HG03442 (cell line): ENCODE data around the gene SLC22A6.
"Not testable (repeated sequence)": the region's sequence is repeated elsewhere in the genome, so short reads cannot be mapped to it uniquely, and the experiment has no call there.

Experiments used
- ATAC-seq: cut with Tn5 transposase; IDR thresholded peaks from one replicate; pipeline ENCODE4 v1.9.1; 2021; ENCODE audit warnings: mild to moderate bottlenecking, moderate library complexity; ENCODE audit not compliant: unreplicated experiment

The SLC22A6 gene

DNA sequence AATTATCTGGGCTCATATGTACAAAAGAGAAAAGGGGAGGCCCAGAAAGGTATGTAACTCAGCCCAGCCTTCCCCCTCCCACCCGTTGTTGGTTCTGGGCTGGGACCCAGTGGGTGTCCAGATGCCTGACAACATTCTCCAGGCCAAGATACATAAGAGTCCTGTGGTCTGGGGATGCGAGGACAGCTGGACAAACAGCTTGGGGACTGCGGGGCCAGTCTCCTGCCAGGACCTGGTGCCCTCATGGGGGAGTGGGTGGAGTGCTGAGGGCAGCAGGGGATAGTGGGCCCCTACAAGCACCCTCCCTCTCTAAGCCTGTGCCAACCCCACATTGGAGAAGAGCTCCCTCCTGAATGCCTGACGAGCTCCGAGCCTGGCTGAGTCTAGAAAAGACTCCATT lies 3.5 kb upstream of the SLC22A6 start:
- no peak for ATAC-seq

DNA sequence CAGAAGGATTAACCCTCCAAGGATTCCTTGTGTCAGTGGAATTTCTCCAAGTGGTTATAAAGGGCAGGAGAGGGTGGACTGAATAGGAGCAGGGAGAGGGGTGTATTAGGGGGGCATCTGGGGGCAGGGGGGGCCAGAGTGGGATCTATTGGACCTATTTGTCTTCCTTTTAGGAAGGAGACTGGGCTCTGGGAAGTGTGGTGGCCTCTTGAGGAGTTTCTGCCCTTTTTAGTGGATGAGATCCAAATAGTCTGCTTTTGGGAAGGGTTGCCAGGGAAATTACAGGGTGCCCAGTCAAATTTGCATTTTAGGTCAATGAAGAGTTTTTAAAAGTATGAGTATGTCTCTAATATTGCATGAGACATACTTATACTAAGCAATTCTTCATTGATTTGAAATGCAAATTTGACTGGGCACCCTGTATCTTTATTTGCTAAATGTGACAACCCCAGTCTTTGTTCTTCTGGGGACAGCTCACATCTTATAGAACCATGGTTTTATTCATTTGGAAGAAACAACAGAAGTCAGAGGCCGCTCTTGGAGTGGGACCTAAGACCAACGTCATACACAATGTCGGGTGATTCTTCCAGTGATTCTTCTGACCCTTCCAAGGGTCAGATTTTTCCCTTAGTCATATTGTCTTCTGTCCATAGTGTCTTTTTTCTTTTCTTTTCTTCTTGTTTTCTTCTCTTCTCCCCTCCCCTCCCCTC lies 429 bp upstream of the SLC22A6 start:
- no peak for ATAC-seq

DNA sequence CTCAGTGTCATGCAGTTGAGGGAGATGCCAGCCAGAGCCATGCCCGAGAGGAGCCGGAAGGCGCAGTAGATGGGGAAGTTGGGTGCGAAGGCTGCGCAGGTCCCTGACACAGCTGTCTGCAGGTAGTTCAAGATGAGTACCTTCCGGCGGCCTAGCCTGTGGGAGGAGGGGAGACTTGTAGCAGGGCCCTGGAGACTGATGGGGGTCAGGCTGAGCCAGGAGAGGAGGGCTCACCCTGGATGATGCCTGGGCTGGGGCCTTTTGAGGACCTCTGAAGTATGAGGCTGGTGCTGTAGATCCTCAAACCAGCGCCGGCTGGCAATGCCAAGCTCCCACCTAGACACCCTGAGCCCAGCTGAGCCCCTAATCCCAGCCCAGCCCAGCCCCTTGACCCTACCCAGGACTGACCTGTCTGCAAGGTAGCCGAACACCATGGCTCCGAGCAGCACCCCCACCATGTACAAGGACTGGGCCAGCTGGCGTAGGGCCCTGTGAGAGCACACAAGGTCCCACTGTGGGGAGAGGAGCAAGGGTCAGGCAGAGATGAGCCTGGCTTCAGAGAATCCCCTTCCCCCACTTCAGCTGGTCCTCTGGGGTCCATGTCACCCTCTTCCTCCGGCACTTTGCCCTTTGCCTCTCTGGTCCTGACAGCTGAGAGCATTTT lies 1.1 kb downstream of the SLC22A6 start:
- ATAC-seq, result no peak

DNA sequence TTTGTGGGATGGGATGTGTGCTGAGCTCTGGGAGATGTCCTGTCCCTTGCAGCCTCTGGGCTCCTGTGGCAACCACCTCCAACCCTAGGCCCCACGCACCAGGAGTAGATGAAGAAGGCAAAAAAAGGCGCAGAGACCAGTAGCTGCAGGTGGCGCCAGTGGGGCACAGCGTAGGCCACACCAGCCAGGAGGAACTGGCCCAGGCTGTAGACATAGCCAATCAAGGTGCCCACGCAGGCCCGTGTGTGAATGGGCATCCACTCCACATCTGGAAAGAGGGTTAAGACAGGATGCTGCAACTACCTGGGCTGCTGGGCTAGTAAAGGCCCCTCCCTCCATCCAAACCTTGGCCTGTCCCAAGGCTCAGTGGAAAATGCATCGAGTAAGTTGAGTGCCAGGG lies 3.0 kb downstream of the SLC22A6 start:
- no peak for ATAC-seq

DNA sequence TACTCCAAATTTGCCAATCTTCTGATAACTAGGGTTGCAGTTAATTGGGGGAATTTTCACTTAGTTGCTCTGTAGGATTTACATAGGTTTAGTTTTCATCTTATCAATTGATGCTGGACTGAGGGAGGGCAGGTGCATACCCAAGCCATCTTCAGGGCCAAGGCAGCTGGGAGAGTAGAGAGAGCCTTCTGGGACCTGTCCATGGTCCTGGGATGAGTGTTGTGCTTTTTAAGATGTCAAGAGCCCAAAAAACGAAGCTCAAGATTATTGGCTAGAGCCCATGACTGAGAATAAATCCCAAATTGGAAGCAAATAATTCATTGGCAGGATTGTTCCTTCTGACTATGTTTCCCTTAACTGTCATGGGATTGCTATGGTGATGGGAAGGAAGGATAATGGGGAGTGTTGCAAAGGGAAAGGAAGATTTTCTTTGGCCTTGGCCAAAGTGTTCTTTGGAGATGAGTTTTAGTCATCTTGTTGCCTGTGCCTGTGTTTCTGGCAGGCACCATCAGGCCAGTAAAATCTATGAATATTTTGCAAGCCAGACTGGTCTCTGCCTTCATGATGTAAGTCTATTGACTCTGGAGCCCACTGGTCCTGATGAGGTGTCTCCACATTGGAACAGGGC lies 4.5 kb downstream of the SLC22A6 start:
- ATAC-seq, result no peak

DNA sequence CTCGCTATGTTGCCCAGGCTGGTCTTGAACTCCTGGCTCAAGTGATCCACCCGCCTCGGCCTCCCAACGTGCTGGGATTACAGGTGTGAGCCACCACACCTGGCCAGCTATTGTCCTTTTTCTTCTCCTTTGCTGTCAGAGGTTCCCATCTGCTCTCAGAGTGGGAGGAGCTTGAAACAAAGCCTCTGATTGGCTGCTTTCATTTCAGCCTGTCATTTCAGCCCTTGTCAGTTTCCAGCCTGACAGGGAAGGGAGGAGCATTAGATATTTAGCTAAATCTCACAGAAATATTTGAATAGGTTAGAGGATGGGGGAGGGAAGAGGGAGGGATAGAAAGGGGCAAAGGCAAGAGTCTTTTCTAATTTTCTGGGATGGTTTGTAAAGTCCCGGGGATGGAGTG lies 8.7 kb downstream of the SLC22A6 start:
- ATAC-seq, result no peak

DNA sequence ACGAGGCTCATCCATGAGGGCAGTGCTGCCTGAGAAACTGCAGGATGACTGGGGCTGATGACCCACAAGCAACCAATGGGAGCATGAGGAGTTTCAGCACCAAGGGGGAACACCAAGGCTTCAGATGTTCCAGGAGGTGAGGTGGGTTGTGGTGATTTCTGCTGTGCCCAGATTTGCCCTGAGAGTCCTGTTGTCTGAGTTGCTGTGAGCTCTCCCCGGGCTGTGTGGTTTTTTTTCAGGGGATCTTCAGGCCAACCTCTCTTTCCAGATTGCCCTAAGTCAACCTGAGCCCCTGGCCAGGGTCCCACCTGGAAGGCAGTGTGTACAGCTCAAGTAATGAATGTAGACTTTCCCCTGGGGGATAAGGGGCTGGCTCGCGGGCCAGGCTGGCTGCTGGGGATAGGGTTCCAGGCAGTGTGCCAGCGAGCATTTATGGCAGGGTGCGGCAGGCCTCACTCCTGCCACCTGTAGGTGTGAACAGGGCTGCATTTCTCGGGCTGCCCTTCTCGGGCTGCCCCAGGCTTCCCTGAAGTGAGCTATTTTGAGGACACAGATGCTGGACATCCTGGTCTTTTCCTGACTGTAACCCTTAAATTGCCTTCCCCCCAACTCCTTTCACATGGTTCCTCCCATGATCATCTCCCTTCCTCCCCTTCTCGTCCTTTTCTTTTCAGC lies 9.8 kb downstream of the SLC22A6 start:
- no peak for ATAC-seq

DNA sequence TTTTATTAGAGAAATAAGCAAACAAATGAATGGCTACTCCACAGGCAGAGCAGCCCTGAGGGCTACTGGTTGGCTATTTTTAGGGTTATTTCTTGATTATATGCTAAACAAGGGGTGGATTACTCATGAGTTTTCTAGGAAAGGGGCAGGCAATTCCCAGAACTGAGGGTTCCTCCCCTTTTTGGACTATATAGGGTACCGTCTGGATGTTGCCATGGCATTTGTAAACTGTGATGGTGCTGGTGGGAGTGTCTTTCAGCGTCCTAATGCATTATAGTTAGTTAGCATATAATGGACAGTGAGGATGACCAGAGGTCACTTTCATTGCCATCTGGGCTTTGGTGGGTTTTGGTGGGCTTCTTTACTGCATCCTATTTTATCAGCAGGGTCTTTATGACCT lies 19.2 kb downstream of the SLC22A6 start:
- no peak for ATAC-seq

DNA sequence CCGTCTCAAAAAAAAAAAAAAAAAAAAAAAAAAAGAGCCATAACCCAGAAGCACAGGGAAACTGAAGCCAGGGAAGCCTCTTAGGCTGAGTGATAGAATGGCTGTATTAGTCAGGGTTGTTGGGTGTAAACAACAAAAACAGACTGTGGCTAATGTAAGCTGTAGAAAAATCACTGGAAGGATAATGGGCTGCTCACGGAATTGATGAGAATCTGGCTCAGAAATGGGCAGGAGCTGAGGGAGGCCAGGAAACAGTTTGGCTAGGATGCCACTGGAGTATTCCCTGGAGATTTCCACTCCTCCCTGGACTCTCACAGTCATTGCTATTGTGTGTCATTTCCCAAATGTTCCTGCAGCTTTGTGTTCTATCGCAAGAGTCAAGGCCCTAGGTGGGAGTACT lies 22.4 kb downstream of the SLC22A6 start:
- ATAC-seq, result no peak

DNA sequence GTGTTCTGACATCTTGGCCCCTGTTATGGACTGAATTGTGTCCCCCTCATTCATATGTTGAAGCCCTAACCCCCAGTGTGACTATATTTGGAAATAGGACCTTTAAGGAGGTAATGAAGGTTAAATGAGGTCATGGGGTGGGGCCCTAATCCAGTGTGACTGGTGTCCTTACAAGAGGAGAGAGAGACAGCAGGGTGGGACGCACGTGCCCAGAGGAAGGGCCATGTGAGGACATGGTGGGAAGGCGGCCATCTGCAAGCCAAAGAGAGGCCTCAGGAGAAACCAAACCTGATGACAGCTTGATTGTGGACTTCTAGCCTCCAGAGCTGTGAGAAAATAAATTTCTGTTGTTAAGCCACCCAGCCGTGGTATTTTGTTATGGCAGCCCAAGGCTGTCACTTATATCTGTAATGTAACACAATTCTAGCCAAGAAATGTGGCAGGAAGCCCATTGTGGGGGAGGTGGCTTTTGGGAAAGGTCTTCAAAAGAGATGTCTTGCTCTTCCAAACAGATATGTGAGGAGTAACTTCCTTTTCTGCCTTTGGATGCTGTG lies 23.7 kb downstream of the SLC22A6 start:
- ATAC-seq, result no peak

DNA sequence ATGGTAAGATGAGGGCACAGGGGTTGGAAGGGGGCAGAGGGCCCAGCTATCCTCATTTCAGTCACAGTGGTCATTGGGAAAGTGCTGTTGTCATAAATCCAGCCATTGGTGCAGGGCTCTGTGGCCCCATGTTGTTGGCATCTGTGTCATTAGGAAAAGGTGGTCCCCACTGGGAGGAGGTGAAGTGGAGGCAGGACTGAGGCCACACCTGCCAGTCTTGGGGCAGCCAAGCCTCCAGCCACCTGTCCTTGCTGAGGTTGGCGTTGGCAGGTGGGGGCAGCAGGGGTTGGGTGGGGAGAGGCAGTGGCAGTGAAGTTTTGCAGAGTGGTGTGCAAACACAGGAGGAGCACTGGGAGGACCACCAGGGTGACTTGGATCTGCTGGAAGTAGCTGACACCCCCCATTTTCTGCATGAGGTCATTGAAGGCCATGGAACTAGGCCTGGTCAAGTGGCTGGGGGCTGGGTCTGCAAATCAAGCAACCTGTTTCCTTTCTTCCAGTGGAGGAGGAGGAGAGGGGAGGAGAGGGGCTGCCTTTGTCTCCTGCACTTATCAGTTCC lies 25.3 kb downstream of the SLC22A6 start:
- no peak for ATAC-seq

DNA sequence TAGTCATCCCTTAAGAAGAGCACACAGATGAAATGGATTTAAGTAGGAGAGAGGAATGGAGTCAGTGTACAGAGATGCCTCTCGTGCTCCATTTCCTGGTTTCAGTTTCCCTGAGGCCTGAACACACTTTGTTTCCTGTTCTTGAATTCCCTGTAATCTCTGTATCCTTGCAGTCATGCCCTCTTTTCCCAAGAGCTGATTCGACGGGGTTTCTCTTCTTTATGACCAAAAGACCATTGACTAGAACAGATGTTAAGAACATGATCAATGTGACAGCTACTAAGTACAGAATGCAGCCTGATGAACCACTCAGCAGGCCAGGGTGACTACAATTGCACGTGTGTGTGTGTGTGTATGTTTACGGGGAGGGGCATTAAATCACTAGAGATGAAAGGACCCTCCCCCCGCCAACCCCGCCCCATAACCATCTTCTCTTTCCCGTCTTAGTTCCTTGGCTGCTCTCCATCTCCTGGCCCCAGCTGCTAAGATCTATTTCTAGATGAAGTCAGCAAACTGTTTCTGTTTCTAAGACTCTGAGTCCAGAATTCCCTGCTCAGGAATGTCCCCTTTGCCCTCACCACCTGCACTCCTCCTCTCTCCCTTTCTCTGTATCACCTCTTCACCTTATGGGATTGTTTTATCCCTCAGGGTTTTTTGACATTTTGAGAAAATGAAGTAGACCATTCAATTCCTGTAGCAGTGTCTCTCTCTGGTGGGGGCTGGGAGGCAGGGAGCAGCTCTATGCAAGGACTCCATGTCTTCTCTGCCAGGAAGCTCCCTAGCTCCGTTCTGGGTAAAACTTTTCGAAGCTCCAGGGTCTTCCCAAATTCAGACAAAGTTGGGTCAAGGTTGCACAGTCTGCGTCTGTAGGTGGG lies 26.0 kb downstream of the SLC22A6 start:
- no peak for ATAC-seq

DNA sequence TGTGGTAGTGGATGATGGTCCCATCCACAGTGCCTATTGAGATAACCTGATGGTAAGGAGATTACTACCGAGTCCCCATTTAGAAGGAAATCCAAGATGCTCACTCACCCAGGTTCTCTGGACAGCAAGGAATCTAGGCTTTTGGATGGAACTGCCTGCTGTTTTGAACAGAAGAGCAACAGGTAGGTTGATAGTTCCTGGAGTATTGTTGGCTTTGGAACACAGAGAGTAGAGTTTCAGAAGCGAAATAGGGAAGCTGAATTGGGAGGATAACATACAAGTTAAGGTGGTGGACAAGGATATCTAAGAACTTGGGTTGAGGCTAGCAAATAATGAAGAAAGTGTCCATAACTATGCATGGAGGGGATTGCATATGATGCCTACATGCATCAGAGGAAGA lies 27.6 kb downstream of the SLC22A6 start:
- ATAC-seq, result no peak

DNA sequence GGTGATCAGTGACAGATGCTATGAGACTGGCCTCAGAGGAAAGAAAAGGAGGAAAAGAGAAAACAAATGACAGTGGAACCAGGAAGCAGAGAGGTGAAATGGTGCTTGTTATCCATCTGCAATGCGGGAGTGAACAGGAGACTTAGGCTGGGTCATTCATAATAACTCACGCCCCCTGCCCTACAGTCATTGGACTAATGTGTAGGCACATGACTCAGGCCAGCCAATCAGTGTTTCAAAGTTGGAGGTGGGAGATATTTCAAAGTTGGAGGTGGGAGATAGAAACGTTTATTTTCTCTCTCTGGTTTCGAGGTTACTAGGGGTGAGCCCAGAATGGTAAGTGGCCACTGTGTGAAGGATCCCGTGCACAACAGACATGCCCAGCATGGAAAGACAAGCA lies 30.3 kb downstream of the SLC22A6 start:
- no peak for ATAC-seq

DNA sequence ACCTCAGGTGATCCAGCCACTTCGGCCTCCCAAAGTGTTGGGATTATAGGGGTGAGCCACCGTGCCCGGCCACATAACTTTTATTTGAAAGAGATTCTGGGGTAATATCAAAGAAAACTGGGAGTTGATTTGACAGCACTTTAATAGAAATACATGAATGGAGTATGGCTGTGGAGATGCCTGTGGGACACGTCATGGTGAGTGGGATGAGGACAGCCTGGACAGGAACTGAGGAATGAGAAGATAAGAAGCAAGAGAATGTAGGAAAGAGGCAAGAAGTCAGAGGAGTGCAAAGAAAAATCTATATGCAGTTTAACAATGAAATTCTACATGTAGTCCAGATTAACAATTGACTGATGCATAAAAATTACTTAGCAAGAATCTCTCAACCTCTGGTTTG lies 31.0 kb downstream of the SLC22A6 start:
- no peak for ATAC-seq

DNA sequence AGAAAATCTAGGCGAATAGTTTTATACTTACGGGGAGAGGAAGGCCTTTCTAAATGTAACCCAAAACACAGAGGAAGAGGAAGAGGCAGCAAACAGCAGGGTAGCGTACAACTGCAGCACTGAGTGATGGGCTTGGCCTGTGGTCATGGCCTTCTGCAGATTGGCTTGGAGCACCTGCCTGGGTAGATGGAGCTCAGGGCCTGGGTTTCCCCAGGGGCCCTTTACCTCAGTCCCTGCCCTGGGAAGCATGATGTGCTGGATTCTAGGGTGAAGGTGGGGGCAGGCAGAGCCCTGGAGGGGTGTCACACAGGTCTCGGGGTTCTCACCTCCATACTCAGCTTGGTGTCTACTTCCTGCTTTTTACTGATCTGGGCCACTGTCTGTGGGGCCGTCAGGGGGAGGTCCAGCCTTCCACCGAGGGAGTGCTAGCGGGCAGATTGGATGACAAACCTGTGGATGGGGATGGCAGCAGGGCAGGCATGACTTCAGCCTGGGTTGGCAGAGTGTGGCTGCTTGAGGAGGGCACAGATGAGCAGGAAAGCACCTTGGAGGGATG lies 35.9 kb downstream of the SLC22A6 start:
- no peak for ATAC-seq

DNA sequence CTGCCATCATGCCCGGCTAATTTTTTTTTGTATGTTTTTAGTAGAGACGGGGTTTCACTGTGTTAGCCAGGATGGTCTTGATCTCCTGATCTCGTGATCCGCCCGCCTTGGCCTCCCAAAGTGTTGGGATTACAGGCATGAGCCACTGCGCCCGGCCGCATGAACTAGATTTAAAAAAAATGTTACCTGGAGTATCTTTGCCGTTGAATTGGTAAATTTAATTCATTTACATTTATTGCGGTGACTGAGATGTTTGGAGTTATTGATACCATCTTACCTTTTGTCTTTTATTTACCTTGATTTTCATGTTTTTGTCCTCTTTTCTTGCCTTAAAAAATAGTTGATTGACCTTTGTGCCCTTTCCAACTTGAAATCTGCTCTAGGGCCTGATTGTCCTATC lies 39.2 kb downstream of the SLC22A6 start:
- ATAC-seq, result not testable (repeated sequence)

DNA sequence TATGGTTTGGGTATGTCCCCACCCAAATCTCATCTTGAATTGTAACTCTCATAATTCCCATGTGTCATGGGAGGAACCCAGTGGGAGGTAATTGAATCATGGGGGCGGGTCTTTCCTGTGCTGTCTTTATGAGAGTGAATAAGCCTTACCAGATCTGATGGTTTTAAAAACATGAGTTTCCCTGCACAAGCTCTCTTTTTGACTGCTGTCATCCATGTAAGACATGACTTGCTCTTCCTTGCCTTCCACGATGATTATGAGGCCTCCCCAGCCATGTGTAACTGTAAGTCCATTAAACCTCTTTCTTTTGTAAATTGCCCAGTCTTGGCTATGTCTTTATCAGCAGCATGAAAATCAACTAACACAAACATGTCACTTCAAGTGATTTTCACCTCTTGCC lies 47.2 kb downstream of the SLC22A6 start:
- not testable (repeated sequence) for ATAC-seq

DNA sequence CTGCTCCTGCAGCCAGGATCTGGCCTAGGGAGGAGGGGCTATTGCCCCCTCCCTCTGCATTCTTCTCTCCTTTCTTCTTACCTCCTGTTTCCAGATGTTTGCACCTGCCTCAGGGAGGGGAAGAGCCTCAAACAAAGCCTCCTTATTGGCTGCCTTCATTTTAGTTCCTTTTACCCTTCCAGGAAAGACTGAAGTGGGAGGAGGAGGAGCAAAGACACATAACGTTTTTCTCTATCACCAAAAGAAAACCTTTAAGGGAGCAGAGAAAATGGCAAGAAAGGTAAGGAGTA lies 50.3 kb downstream of the SLC22A6 start:
- ATAC-seq, result no peak
